HEK293 (cell line): ENCODE measurements around the gene METTL6.

Source experiments
- EGR2 ChIP-seq: fragments of 450-650 bp; formaldehyde crosslinking; IDR thresholded peaks from 2 replicates; pipeline ENCODE4 v1.5.1; 2016; ENCODE audit warnings: low read depth, missing biosample characterization, missing genetic modification characterization
- GLIS1 ChIP-seq: fragments of 450-650 bp; formaldehyde crosslinking; IDR thresholded peaks from 2 replicates; pipeline ENCODE4 v1.5.1; 2016; ENCODE audit warnings: missing biosample characterization, missing genetic modification characterization
- KLF1 ChIP-seq: fragments of 450-650 bp; formaldehyde crosslinking; IDR thresholded peaks from 2 replicates; pipeline ENCODE4 v1.5.1; 2016; ENCODE audit warnings: missing biosample characterization, missing genetic modification characterization
- PRDM1 ChIP-seq: fragments of 450-650 bp; formaldehyde crosslinking; IDR thresholded peaks from 2 replicates; pipeline ENCODE4; 2016; ENCODE audit warnings: missing biosample characterization, missing genetic modification characterization
- REPIN1 ChIP-seq: fragments of 450-650 bp; formaldehyde crosslinking; IDR thresholded peaks from 2 replicates; pipeline ENCODE4 v1.5.1; 2017; ENCODE audit warnings: missing biosample characterization, missing genetic modification characterization, low read depth
- YY2 ChIP-seq: fragments of 450-650 bp; formaldehyde crosslinking; IDR thresholded peaks from 2 replicates; pipeline ENCODE4 v1.5.1; 2016; ENCODE audit warnings: missing biosample characterization, missing genetic modification characterization
- ZBTB8A ChIP-seq: fragments of 450-650 bp; formaldehyde crosslinking; IDR thresholded peaks from 2 replicates; pipeline ENCODE4 v1.5.1; 2016; ENCODE audit warnings: missing biosample characterization, missing genetic modification characterization
- ZFHX2 ChIP-seq: fragments of 450-650 bp; formaldehyde crosslinking; conservative IDR thresholded peaks from 2 replicates; pipeline ENCODE4 v1.5.1; 2016; ENCODE audit warnings: missing biosample characterization, missing genetic modification characterization
- ZFP3 ChIP-seq: fragments of 450-650 bp; formaldehyde crosslinking; IDR thresholded peaks from 2 replicates; pipeline ENCODE4 v1.5.1; 2016; ENCODE audit warnings: low read depth, missing biosample characterization, missing genetic modification characterization
- ZNF157 ChIP-seq: fragments of 450-650 bp; formaldehyde crosslinking; IDR thresholded peaks from 2 replicates; pipeline ENCODE4 v1.5.1; 2016; ENCODE audit warnings: missing biosample characterization, missing genetic modification characterization
- ZNF174 ChIP-seq: fragments of 450-650 bp; formaldehyde crosslinking; IDR thresholded peaks from 2 replicates; pipeline ENCODE4 v1.5.0; 2017; ENCODE audit warnings: missing biosample characterization, mild to moderate bottlenecking, missing genetic modification characterization
- ZNF324 ChIP-seq: fragments of 450-650 bp; formaldehyde crosslinking; IDR thresholded peaks from 2 replicates; pipeline ENCODE4 v1.5.1; 2016; ENCODE audit warnings: missing biosample characterization, missing genetic modification characterization
- ZNF354C ChIP-seq: fragments of 450-650 bp; formaldehyde crosslinking; IDR thresholded peaks from 2 replicates; pipeline ENCODE4 v1.5.1; 2016; ENCODE audit warnings: missing biosample characterization, missing genetic modification characterization, low read depth, borderline replicate concordance
- ZNF391 ChIP-seq: fragments of 450-650 bp; formaldehyde crosslinking; IDR thresholded peaks from 2 replicates; pipeline ENCODE4 v1.5.1; 2016; ENCODE audit warnings: low read depth, missing biosample characterization, missing genetic modification characterization, borderline replicate concordance
- ZNF394 ChIP-seq: fragments of 450-650 bp; formaldehyde crosslinking; IDR thresholded peaks from 2 replicates; pipeline ENCODE4 v1.5.1; 2016; ENCODE audit warnings: missing biosample characterization, missing genetic modification characterization, mild to moderate bottlenecking, moderate library complexity, borderline replicate concordance
- ZNF473 ChIP-seq: fragments of 450-650 bp; formaldehyde crosslinking; IDR thresholded peaks from 2 replicates; pipeline ENCODE4 v1.5.1; 2017; ENCODE audit warnings: missing biosample characterization, missing genetic modification characterization
- ZNF549 ChIP-seq: fragments of 450-650 bp; IDR thresholded peaks from 2 replicates; pipeline ENCODE4 v1.5.1; 2018; ENCODE audit warnings: missing biosample characterization, missing genetic modification characterization, mild to moderate bottlenecking, inconsistent platforms, moderate library complexity
- ZNF76 ChIP-seq: fragments of 450-650 bp; formaldehyde crosslinking; IDR thresholded peaks from 2 replicates; pipeline ENCODE4; 2016; ENCODE audit warnings: low read depth, missing biosample characterization, missing genetic modification characterization, borderline replicate concordance
- TF ChIP-seq, protein P1 (sequence below): fragments of 450-650 bp; formaldehyde crosslinking; IDR thresholded peaks from 2 replicates; pipeline ENCODE4 v1.5.1; 2017; ENCODE audit warnings: missing biosample characterization, mild to moderate bottlenecking, missing genetic modification characterization, moderate library complexity
- TF ChIP-seq, protein P2 (sequence below): fragments of 450-650 bp; formaldehyde crosslinking; IDR thresholded peaks from 2 replicates; pipeline ENCODE4 v1.5.1; 2016; ENCODE audit warnings: missing biosample characterization, missing genetic modification characterization, borderline replicate concordance
- TF ChIP-seq, protein P3 (sequence below): fragments of 450-650 bp; formaldehyde crosslinking; IDR thresholded peaks from 2 replicates; pipeline ENCODE4 v1.5.0; 2017; ENCODE audit warnings: missing biosample characterization, missing genetic modification characterization, borderline replicate concordance
- TF ChIP-seq, protein P4 (sequence below): fragments of 450-650 bp; formaldehyde crosslinking; IDR thresholded peaks from 2 replicates; pipeline ENCODE4 v1.5.1; 2016; ENCODE audit warnings: missing biosample characterization, missing genetic modification characterization
- TF ChIP-seq, protein P5 (sequence below): fragments of 450-650 bp; formaldehyde crosslinking; IDR thresholded peaks from 2 replicates; pipeline ENCODE4 v1.5.1; 2016; ENCODE audit warnings: missing biosample characterization, missing genetic modification characterization
- TF ChIP-seq, protein P6 (sequence below): fragments of 450-650 bp; formaldehyde crosslinking; IDR thresholded peaks from 2 replicates; pipeline ENCODE4 v1.5.1; 2017; ENCODE audit warnings: missing biosample characterization, missing genetic modification characterization

The METTL6 gene

DNA sequence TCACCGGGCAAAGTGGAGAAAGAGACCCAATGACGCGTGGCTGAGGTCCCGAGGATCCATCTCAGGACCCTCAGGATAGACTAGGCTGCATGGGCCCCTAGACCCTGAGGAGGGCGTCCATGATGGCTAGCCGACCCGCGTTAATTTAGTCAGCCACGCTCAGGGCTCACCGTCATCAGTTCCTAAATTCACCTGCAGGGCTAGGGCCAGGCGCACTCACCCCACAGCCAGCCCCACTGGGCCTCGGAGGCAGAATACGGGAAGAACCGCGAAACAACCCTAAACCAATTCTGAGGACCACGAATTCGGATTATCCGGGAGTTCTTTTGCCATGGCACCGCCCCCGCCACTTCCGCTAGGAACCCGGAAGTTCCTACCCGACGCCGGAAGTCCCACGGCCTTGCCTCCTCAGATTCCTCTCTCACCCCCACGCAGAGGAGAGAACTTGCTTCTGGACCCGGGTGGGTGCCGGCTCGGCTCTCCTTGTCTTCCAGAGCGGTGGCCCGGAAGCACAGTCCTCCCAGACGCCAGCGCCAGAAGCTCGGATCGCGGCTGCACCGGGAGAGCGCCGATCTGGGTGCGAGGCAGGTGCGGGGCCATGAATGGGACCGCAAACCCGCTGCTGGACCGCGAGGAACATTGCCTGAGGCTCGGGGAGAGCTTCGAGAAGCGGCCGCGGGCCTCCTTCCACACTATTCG lies at the start of gene METTL6, which contains the start of gene EAF1 (continued):
- TF ChIP-seq, protein P1, sequence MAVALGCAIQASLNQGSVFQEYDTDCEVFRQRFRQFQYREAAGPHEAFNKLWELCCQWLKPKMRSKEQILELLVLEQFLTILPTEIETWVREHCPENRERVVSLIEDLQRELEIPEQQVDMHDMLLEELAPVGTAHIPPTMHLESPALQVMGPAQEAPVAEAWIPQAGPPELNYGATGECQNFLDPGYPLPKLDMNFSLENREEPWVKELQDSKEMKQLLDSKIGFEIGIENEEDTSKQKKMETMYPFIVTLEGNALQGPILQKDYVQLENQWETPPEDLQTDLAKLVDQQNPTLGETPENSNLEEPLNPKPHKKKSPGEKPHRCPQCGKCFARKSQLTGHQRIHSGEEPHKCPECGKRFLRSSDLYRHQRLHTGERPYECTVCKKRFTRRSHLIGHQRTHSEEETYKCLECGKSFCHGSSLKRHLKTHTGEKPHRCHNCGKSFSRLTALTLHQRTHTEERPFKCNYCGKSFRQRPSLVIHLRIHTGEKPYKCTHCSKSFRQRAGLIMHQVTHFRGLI (tag by site-specific recombination): no peak
- TF ChIP-seq, protein P2, sequence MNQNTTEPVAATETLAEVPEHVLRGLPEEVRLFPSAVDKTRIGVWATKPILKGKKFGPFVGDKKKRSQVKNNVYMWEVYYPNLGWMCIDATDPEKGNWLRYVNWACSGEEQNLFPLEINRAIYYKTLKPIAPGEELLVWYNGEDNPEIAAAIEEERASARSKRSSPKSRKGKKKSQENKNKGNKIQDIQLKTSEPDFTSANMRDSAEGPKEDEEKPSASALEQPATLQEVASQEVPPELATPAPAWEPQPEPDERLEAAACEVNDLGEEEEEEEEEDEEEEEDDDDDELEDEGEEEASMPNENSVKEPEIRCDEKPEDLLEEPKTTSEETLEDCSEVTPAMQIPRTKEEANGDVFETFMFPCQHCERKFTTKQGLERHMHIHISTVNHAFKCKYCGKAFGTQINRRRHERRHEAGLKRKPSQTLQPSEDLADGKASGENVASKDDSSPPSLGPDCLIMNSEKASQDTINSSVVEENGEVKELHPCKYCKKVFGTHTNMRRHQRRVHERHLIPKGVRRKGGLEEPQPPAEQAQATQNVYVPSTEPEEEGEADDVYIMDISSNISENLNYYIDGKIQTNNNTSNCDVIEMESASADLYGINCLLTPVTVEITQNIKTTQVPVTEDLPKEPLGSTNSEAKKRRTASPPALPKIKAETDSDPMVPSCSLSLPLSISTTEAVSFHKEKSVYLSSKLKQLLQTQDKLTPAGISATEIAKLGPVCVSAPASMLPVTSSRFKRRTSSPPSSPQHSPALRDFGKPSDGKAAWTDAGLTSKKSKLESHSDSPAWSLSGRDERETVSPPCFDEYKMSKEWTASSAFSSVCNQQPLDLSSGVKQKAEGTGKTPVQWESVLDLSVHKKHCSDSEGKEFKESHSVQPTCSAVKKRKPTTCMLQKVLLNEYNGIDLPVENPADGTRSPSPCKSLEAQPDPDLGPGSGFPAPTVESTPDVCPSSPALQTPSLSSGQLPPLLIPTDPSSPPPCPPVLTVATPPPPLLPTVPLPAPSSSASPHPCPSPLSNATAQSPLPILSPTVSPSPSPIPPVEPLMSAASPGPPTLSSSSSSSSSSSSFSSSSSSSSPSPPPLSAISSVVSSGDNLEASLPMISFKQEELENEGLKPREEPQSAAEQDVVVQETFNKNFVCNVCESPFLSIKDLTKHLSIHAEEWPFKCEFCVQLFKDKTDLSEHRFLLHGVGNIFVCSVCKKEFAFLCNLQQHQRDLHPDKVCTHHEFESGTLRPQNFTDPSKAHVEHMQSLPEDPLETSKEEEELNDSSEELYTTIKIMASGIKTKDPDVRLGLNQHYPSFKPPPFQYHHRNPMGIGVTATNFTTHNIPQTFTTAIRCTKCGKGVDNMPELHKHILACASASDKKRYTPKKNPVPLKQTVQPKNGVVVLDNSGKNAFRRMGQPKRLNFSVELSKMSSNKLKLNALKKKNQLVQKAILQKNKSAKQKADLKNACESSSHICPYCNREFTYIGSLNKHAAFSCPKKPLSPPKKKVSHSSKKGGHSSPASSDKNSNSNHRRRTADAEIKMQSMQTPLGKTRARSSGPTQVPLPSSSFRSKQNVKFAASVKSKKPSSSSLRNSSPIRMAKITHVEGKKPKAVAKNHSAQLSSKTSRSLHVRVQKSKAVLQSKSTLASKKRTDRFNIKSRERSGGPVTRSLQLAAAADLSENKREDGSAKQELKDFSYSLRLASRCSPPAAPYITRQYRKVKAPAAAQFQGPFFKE: no peak
- TF ChIP-seq ZNF391 (tag by site-specific recombination) (no peak), ZNF549 (tag by site-specific recombination) (no peak), ZNF354C (tag by site-specific recombination) (no peak), ZNF324 (tag by site-specific recombination) (peak; percentile 50; the same call in 1 of the 2 replicates), EGR2 (peak; percentile 79; the same call in 1 of the 2 replicates), ZFP3 (tag by site-specific recombination) (no peak), ZBTB8A (tag by site-specific recombination) (no peak), ZNF157 (tag by site-specific recombination) (no peak), ZNF394 (no peak), ZNF174 (no peak), REPIN1 (tag by site-specific recombination) (no peak), ZNF473 (tag by site-specific recombination) (no peak), ZNF76 (tag by site-specific recombination) (no peak), KLF1 (tag by site-specific recombination) (0 out of 2 replicates have a peak, but pooled peaks have one; percentile 15), PRDM1 (no peak), YY2 (tag by site-specific recombination) (peak; percentile 61; the same call in 1 of the 2 replicates), GLIS1 (tag by site-specific recombination) (peak; percentile 68), ZFHX2 (tag by site-specific recombination) (peak; percentile 78)
- TF ChIP-seq, protein P3, sequence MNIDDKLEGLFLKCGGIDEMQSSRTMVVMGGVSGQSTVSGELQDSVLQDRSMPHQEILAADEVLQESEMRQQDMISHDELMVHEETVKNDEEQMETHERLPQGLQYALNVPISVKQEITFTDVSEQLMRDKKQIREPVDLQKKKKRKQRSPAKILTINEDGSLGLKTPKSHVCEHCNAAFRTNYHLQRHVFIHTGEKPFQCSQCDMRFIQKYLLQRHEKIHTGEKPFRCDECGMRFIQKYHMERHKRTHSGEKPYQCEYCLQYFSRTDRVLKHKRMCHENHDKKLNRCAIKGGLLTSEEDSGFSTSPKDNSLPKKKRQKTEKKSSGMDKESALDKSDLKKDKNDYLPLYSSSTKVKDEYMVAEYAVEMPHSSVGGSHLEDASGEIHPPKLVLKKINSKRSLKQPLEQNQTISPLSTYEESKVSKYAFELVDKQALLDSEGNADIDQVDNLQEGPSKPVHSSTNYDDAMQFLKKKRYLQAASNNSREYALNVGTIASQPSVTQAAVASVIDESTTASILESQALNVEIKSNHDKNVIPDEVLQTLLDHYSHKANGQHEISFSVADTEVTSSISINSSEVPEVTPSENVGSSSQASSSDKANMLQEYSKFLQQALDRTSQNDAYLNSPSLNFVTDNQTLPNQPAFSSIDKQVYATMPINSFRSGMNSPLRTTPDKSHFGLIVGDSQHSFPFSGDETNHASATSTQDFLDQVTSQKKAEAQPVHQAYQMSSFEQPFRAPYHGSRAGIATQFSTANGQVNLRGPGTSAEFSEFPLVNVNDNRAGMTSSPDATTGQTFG: no peak
- TF ChIP-seq, protein P4, sequence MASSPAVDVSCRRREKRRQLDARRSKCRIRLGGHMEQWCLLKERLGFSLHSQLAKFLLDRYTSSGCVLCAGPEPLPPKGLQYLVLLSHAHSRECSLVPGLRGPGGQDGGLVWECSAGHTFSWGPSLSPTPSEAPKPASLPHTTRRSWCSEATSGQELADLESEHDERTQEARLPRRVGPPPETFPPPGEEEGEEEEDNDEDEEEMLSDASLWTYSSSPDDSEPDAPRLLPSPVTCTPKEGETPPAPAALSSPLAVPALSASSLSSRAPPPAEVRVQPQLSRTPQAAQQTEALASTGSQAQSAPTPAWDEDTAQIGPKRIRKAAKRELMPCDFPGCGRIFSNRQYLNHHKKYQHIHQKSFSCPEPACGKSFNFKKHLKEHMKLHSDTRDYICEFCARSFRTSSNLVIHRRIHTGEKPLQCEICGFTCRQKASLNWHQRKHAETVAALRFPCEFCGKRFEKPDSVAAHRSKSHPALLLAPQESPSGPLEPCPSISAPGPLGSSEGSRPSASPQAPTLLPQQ: 0 out of 2 replicates have a peak, but pooled peaks have one; percentile 18
- TF ChIP-seq, protein P5, sequence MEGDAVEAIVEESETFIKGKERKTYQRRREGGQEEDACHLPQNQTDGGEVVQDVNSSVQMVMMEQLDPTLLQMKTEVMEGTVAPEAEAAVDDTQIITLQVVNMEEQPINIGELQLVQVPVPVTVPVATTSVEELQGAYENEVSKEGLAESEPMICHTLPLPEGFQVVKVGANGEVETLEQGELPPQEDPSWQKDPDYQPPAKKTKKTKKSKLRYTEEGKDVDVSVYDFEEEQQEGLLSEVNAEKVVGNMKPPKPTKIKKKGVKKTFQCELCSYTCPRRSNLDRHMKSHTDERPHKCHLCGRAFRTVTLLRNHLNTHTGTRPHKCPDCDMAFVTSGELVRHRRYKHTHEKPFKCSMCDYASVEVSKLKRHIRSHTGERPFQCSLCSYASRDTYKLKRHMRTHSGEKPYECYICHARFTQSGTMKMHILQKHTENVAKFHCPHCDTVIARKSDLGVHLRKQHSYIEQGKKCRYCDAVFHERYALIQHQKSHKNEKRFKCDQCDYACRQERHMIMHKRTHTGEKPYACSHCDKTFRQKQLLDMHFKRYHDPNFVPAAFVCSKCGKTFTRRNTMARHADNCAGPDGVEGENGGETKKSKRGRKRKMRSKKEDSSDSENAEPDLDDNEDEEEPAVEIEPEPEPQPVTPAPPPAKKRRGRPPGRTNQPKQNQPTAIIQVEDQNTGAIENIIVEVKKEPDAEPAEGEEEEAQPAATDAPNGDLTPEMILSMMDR (tag by site-specific recombination): peak; percentile 49; the same call in 1 of the 2 replicates
- TF ChIP-seq, protein P6, sequence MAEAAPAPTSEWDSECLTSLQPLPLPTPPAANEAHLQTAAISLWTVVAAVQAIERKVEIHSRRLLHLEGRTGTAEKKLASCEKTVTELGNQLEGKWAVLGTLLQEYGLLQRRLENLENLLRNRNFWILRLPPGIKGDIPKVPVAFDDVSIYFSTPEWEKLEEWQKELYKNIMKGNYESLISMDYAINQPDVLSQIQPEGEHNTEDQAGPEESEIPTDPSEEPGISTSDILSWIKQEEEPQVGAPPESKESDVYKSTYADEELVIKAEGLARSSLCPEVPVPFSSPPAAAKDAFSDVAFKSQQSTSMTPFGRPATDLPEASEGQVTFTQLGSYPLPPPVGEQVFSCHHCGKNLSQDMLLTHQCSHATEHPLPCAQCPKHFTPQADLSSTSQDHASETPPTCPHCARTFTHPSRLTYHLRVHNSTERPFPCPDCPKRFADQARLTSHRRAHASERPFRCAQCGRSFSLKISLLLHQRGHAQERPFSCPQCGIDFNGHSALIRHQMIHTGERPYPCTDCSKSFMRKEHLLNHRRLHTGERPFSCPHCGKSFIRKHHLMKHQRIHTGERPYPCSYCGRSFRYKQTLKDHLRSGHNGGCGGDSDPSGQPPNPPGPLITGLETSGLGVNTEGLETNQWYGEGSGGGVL: no peak
